ENCODE results near the gene SUMF1. TPM values are rescaled to one million over a fixed set of nuclear protein-coding genes. Genes with fewer than 3 reads are reported as not detected.

SUMF1 gene
- total and polyA plus RNA-seq, 8 donors = 7.1 to 25.8 (median 12.6) TPM

DNA sequence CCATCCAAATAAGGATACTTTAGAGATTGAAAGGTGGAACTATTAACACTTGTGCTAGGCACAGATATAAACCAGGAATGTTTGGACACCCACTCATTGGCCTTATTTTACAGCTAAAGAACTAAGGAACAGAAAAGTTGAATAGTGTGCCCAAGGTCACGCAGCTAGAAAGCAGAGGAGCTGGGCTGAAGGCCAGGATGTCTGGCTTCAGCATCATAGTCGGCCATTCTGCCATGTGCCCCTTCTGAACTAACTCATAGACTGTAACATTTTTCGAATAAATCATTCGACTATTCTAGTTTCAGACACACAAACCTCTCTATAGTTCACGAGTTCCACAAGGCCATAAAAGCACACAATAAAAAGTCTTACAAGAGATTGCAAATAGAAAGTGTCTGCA lies 71.1 kb downstream of the SUMF1 start:
- Histone ChIP-seq H3K36me3 (no peaks in the 10 kb centered on the region), H3K9me3 (no peaks in the 10 kb centered on the region), H3K4me1 (no peaks in the 10 kb centered on the region), H3K4me3 (no peak overlapping the region), H3K27me3 (no peaks in the 10 kb centered on the region), H3K27ac (no peak overlapping the region)
- ATAC-seq (no peak), FAIRE-seq (no peak), DNase-seq (no peak)
- 78 to 84% methylated on average over 5 of the region's 5 CpGs for WGBS, 2 donors
- TF ChIP-seq CTCF (IDR thresholded peaks at IDR 0.05) = no peak
- intact Hi-C loops (cut with DNase I) = no loop called here

DNA sequence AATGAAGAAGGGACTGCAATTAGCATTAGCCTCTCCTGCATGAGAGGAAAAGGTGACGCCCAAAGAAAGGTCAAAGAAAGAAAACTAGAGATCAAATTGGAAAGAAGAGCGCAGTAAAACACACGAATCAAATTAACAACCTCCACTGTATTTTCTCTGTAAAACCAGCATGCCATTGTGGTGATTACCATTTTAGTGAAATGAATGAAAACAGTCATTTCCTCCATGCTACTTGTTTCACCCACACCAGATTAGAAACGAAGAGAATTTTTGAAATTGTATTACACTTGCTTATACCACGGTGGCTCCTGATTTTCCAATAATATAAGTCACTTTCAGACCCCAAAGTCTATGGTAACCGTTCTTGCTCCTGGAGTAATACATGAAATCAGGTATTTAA lies 71.6 kb downstream of the SUMF1 start:
- no peak for TF ChIP-seq CTCF (IDR thresholded peaks at IDR 0.05)
- no peaks in the 10 kb centered on the region for H3K27me3 ChIP-seq
- 92 to 95% methylated on average over 6 of the region's 6 CpGs for WGBS, 2 donors
- DNase-seq = no peak
- no peak overlapping the region for H3K4me3 ChIP-seq
- ATAC-seq = no peak
- no peaks in the 10 kb centered on the region for H3K9me3 ChIP-seq
- H3K4me1 ChIP-seq = no peaks in the 10 kb centered on the region
- no peaks in the 10 kb centered on the region for H3K36me3 ChIP-seq
- FAIRE-seq = no peak
- intact Hi-C loops (cut with DNase I) = no loop called here
- no peak overlapping the region for H3K27ac ChIP-seq

DNA sequence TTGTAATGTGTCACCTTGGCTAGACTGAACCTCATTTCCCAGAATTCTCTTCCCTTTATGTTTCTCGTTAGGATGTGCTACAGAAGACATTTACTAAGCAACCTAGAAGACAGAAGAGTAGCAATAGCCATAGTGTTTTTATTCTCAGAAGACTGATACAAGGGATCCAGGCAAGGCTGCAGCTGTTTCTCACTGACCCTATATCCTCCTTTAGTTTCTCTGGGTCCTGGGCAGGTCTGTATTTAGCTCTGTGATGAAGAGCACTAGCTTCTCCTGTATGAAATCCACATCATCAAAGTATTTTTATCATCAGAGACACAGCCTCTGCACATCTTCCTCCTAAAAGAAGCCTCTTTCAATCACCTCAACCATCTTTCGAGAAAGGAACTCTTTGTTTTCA lies 72.5 kb downstream of the SUMF1 start:
- intact Hi-C loops (cut with DNase I) = no loop called here
- FAIRE-seq (no peak), ATAC-seq (no peak), DNase-seq (no peak)
- Histone ChIP-seq H3K27me3 (no peaks in the 10 kb centered on the region), H3K36me3 (no peaks in the 10 kb centered on the region), H3K4me3 (no peak overlapping the region), H3K4me1 (no peaks in the 10 kb centered on the region), H3K9me3 (no peaks in the 10 kb centered on the region), H3K27ac (no peak overlapping the region)
- WGBS, 2 donors = 92 to 93% methylated on average over 2 of the region's 2 CpGs
- TF ChIP-seq CTCF (IDR thresholded peaks at IDR 0.05) = no peak

DNA sequence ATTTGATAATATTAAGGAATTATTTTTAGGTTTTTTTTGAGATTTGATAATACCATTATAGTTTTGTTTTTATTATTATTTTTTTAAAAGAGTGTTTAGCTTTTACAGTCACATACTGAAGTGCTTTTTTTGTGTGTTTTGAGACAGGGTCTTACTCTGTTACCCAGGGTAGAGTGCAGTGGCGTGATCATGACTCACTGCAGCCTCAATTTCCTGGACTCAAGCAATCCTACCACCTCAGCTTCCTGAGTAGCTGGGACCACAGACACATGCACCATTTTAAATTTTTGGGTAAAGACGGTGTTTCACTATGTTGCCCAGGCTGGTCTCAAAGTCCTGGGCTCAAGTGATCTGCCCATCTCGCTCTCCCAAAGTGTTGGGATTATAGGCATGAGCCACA lies 73.0 kb downstream of the SUMF1 start:
- 95 to 96% methylated on average over 3 of the region's 3 CpGs for WGBS, 2 donors
- intact Hi-C loops (cut with DNase I) = no loop called here
- ATAC-seq (no peak), DNase-seq (no peak), FAIRE-seq (no peak)
- Histone ChIP-seq H3K4me1 (no peaks in the 10 kb centered on the region), H3K36me3 (no peaks in the 10 kb centered on the region), H3K4me3 (no peak overlapping the region), H3K27me3 (no peaks in the 10 kb centered on the region), H3K9me3 (no peaks in the 10 kb centered on the region), H3K27ac (no peak overlapping the region)
- no peak for TF ChIP-seq CTCF (IDR thresholded peaks at IDR 0.05)

DNA sequence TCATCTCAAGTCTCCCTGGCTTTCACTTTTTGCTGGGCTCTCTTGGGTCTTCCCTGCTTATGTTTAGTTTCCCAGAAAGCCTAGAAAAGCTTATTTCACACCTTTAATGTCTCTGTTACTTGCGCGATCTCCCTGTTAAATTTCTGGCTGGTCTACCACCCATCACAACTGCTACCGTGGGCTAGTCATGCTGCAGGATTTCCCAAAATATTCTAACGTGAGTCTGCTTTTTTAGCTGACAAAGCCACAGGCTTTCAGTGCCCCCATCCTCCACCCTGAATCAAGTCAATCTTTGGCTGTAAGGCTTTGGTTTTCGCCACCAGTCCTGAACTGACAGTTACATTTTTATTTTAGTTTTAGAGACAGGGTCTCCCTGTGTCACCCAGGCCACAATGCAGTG lies 74.1 kb downstream of the SUMF1 start:
- WGBS, 2 donors = 95 to 96% methylated on average over 5 of the region's 5 CpGs
- no peaks in the 10 kb centered on the region for H3K36me3 ChIP-seq
- no peak overlapping the region for H3K27ac ChIP-seq
- H3K4me3 ChIP-seq = no peak overlapping the region
- ATAC-seq (no peak), FAIRE-seq (no peak), DNase-seq (no peak)
- no peaks in the 10 kb centered on the region for H3K4me1 ChIP-seq
- no peaks in the 10 kb centered on the region for H3K27me3 ChIP-seq
- no peaks in the 10 kb centered on the region for H3K9me3 ChIP-seq
- TF ChIP-seq CTCF (IDR thresholded peaks at IDR 0.05) = no peak
- intact Hi-C loops (cut with DNase I) = no loop called here
